ENCODE results near the gene PDLIM5. TPM values are rescaled to one million over a fixed set of nuclear protein-coding genes. Genes with fewer than 3 reads are reported as not detected.
"Not testable (repeated sequence)": the region's sequence is repeated elsewhere in the genome, so short reads cannot be mapped to it uniquely, and the experiment has no call there.

The PDLIM5 gene
- total RNA-seq, 2 donors from 2014 or later = 626 to 644 TPM

GRCh38 chr4:94536649-94537469, 85.1 kb downstream of the PDLIM5 start:
- DNase-seq (no peak), ATAC-seq (no peak)
- intact Hi-C loops (cut with DNase I) = no loop called here

GRCh38 chr4:94537921-94538628, 86.3 kb downstream of the PDLIM5 start:
- ATAC-seq (no peak), DNase-seq (no peak)
- intact Hi-C loops (cut with DNase I) = no loop called here

- ATAC-seq (no peak), DNase-seq (no peak)
- intact Hi-C loops (cut with DNase I) = no loop called here
Measured at GRCh38 chr4:94540476-94540875, 88.7 kb downstream of the PDLIM5 start.

GRCh38 chr4:94544811-94545210, 93.1 kb downstream of the PDLIM5 start:
- intact Hi-C loops (cut with DNase I) = no loop called here
- DNase-seq (no peak), ATAC-seq (no peak)

- intact Hi-C loops (cut with DNase I) = no loop called here
- no peak for ATAC-seq
- DNase-seq = no peak
Measured at GRCh38 chr4:94545296-94545695, 93.6 kb downstream of the PDLIM5 start.

GRCh38 chr4:94546949-94547348, 95.2 kb downstream of the PDLIM5 start:
- intact Hi-C loops (cut with DNase I) = no loop called here
- DNase-seq (no peak), ATAC-seq (no peak)

- peak; percentile 89 to 93 for ATAC-seq
- intact Hi-C loops (cut with DNase I) = no loop called here
- peak; percentile 27 for DNase-seq
Measured at GRCh38 chr4:94548571-94548970, 96.8 kb downstream of the PDLIM5 start.

GRCh38 chr4:94550352-94550751, 98.6 kb downstream of the PDLIM5 start:
- DNase-seq (no peak), ATAC-seq (peak; percentile 39 to 51)
- intact Hi-C loops (cut with DNase I) = no loop called here

GRCh38 chr4:94550851-94551250, 99.1 kb downstream of the PDLIM5 start:
- DNase-seq (no peak), ATAC-seq (no peak)
- intact Hi-C loops (cut with DNase I) = no loop called here

GRCh38 chr4:94551643-94552564, 100.2 kb downstream of the PDLIM5 start:
- no peak for ATAC-seq
- no peak for DNase-seq
- intact Hi-C loops (cut with DNase I) = no loop called here

GRCh38 chr4:94556047-94556446, 104.3 kb downstream of the PDLIM5 start:
- ATAC-seq; intact Hi-C loops (cut with DNase I); DNase-seq: not testable (repeated sequence)

GRCh38 chr4:94557632-94558031, 105.9 kb downstream of the PDLIM5 start:
- intact Hi-C loops (cut with DNase I); ATAC-seq; DNase-seq: not testable (repeated sequence)

- ATAC-seq = no peak
- intact Hi-C loops (cut with DNase I) = no loop called here
- DNase-seq = no peak
Measured at GRCh38 chr4:94558392-94558904, 106.7 kb downstream of the PDLIM5 start.

- ATAC-seq = peak in 1 of 2 donors; percentile 27
- DNase-seq = no peak
- intact Hi-C loops (cut with DNase I) = no loop called here
Measured at GRCh38 chr4:94559351-94559806, 107.6 kb downstream of the PDLIM5 start.

GRCh38 chr4:94561249-94562024, 109.7 kb downstream of the PDLIM5 start:
- ATAC-seq (peak; percentile 56 to 64), DNase-seq (no peak)
- intact Hi-C loops (cut with DNase I) = no loop called here

GRCh38 chr4:94562285-94562684, 110.5 kb downstream of the PDLIM5 start:
- intact Hi-C loops (cut with DNase I) = no loop called here
- no peak for DNase-seq
- no peak for ATAC-seq

- ATAC-seq (no peak), DNase-seq (no peak)
- intact Hi-C loops (cut with DNase I) = no loop called here
Measured at GRCh38 chr4:94564252-94564651, 112.5 kb downstream of the PDLIM5 start.

GRCh38 chr4:94566420-94566819, 114.7 kb downstream of the PDLIM5 start:
- ATAC-seq (no peak), DNase-seq (no peak)
- intact Hi-C loops (cut with DNase I) = no loop called here
